SKM-1 treated with dmso at 0.1 percent for 144 hours (cell line): ENCODE measurements around the gene WBP11.

Source experiments
- DNase-seq: peaks from one replicate; lab custom pipeline; 2025; ENCODE audit not compliant: unreplicated experiment; lab: John Stamatoyannopoulos, UW

The WBP11 gene

GRCh38 chr12:14825256-14825655 is 22.0 kb upstream of the WBP11 start:
- no peak for DNase-seq

GRCh38 chr12:14824012-14824634 is 20.8 kb upstream of the WBP11 start:
- no peak for DNase-seq

DNA sequence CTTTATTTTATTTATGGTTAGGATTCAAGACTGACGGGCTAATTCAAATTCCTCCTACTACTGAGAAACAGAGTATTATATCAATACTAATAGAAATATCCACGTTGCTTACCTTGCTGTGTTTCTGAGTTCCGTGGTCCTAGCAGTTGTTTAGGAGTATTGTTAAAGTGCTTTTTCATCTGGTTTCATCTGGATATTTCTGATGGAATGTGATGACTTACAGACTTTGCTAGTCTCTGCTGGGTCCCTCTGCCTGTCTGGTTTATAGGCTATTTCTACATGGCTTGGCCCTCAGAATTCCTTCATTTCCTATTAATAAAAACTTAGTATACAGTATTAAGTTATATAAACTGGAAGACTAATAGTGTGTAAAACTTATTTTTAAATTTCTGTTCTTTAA is 10.7 kb upstream of the WBP11 start, which contains the start of gene SMCO3:
SMCO3 (minus strand) TSS at position 169 of the 400 bp plus-strand sequence. CDS start 7,502 bp downstream, outside the sequence.
- DNase-seq, result no peak

- no peak for DNase-seq
Observed at GRCh38 chr12:14811486-14811885, 8.2 kb upstream of the WBP11 start.

DNA sequence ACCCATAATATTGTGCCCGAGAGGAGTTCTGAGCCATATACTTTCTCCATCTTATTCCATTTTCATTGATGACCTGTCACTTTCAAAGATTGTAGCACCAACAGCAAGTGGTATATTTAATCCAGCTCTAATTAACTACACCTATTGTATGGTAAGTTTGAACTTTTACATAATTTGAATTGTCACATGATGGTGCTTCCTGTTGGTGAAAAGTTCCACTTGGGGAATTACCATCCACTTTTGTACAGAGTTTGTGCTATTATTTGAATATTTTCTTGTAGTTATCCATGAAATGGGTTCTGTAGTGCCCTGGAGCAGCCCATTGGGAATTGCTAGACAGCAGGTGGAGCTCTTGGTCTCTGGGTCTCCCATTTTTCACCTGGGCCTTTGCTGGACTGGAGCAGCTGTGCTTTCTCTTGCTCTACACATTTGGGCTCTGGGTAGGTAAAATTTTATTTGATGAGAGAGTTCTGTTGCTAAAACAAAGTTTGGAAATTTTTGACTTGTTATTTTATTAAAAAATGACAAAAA is 7.7 kb upstream of the WBP11 start:
- no peak for DNase-seq

- no peak for DNase-seq
Observed at GRCh38 chr12:14810167-14810952, 7.1 kb upstream of the WBP11 start.

- no peak for DNase-seq
Observed at GRCh38 chr12:14803830-14804160, 517 bp upstream of the WBP11 start.

- no peak for DNase-seq
Observed at GRCh38 chr12:14802721-14803010, 612 bp downstream of the WBP11 start.

- no peak for DNase-seq
Observed at GRCh38 chr12:14802247-14802646, 1.0 kb downstream of the WBP11 start.

DNA sequence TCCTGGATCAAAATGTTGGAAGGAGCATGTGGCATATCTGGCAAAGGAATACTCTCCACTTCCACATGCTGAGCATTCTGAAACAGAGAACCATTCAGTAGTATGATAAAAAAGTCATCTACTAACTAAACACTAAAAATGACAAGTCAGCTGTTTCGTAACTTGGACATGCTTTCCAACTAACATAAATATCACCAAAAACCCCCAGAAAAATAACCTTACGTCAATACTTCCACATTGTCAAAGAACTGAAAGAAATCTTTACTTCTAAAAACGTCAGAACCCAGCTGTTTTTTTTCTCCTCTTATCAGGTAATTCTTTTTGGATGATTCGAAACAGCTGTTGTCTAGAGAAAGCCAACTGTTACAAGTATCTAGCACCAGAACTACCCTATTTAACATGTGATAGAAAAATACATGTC is 8.2 kb downstream of the WBP11 start:
- DNase-seq, result no peak

DNA sequence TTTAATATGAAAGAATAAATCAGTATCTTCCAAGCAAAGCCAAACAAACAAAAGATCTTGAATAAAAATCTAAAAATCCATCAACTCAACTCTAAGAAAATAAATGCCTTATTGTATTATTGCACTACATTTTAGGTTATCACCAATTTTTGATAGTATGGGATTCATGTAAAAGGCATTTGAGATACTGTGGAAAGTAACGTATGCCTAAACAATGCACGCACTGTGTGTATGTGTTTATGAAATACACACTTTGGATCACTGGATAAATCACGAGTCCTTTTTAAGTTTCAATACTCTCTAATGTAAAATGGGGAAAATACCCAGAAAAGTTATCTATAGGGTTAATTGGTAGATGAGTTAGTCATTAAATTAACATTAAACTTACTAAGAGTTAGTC is 17.7 kb downstream of the WBP11 start:
- DNase-seq, result no peak

DNA sequence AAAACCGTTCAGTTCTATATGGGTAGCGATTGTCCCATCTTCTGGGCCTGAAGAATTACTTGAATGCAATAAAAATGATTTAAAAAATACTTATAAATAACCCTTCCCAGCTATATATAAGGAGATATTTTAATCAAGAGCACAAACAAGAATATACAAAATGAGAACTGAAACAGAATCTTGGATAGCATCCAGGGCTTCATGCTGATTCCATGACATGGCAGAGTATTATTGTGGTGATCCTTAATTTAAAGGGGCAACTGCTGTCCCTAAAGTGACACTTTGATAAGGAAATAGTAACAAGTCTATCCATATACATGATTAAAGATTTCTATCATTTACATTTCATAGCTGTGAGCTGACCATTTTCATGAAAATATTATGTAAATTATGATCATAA is 18.8 kb downstream of the WBP11 start:
- DNase-seq, result no peak

GRCh38 chr12:14782756-14783155 is 20.5 kb downstream of the WBP11 start:
- no peak for DNase-seq

DNA sequence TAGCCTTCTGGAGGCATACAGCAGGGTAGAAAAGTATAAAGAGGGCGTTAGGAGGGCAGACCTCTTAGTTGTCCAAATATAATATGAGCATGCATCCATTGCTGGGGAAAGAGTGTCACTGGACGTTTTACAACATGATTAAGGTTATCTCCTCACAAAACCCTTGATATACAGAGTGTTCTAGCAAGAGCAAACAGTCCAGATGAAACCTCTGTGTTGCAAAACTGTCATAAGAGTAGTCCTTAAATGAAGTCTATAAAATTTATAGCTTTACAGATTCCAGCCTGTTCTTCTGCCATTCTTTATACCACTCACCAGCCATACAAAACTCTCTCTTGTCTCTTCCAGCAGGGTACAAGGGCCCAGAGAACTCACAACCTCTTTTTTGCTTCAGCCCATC is 21.7 kb downstream of the WBP11 start:
- no peak for DNase-seq

GRCh38 chr12:14780859-14781258 is 22.4 kb downstream of the WBP11 start:
- no peak for DNase-seq

- DNase-seq, result no peak
Observed at GRCh38 chr12:14779834-14780233, 23.4 kb downstream of the WBP11 start.

GRCh38 chr12:14777271-14777670 is 26.0 kb downstream of the WBP11 start:
- no peak for DNase-seq

- no peak for DNase-seq
Observed at GRCh38 chr12:14776236-14776961, 26.9 kb downstream of the WBP11 start.

DNA sequence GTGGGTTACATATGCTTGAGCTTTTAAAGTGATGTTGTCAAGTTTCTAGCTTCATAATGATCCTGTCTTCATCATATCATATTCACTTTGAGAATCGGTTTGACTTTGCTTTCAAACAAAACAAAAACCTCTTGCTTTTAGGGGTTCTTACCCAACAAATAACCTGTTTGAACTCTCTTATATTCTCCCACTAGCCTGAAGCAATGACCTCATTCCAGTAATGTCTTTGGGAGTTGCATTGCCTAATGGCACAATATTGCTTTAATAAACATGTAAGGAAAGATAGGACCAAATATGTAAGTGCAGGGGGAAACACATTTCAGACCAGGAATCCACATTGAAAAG is 27.7 kb downstream of the WBP11 start:
- no peak for DNase-seq

DNA sequence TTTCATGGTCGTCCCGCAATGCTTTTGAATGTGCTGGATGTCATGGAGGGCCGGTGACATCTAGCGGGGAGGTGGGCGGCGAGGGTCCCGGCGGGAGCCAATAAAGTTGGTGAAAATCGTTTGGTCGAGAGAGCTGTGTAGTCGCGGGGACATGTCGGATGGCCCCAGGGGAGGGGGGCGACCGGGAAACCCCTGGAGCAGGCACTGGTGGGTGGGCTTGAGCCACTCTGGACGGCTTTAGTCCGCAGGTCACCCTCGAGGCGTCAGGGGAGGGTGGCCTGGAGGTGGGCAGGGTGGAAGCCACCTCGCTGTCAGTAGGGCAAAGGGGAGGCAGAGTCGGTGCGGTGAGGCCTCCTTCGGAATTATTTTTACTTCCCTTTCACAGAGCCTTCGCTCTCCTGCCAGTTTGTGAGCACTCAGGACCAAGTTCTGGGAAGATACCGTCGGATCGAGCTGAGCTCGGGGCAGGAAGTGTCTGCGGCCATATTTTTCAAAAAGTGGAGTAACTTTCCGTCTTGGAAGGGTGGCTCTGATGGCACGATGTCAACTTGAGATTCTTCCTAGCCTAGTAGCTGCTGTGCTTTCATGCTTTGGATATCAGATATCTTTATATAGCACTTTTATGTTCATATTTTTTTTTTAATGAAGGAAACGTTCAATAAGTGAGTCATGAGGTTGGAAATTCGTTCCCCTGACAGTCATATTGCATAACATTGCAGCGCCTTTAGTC is 28.2 kb downstream of the WBP11 start:
- no peak for DNase-seq

- peak; percentile 52 for DNase-seq
Observed at GRCh38 chr12:14774074-14774905, 29.0 kb downstream of the WBP11 start.
